WI38 (cell line): ENCODE results near the gene NOXRED1.

Experiments used
- H3K4me3 ChIP-seq: 2 replicates; pipeline ENCODE4 v1.5.1; 2011; ENCODE audit warnings: low read depth, mild to moderate bottlenecking, control low read depth, low read length
- TF ChIP-seq, protein P1 (sequence below): IDR thresholded peaks from 2 replicates; pipeline ENCODE4 v1.5.1; 2012; ENCODE audit warnings: low read depth, mild to moderate bottlenecking, control low read depth, low read length

Gene NOXRED1, protein sequence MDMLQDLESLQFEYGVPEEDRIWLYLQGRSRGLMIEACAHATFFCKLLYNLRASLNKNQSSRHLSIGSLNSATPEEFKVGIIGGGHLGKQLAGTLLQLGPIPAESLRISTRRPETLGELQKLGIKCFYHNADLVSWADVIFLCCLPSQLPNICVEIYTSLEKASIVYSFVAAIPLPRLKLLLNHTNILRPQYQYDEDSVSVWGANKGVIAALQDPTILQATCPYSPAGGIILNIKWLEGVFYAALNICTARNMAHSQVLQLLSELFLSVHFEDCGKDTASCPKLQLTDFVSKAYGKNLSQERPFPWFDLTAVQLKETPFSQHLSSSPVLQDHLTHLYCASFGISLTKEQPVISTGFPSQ

DNA sequence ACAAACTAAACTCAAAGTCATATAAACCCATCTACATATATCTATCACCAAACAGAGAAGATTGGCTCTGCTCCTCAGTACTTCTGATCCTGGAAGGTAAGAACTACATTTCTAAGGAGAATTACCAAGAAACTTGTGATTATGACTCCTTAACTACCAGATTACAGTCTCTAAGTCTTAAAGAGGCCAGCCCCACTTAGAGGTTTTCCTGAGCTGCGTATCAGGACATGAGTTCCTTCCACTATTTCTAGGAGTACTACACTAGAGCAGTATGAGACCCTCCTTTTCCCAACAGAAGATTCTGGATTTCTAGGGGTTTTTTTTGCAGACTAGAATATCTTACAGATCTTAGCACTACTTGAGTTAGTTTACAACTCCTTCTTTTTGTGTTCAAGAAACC, at the start of gene NOXRED1:
NOXRED1 (minus strand) TSS at position 101 of the 400 bp plus-strand sequence. CDS start 634 bp downstream, outside the sequence.
- TF ChIP-seq, protein P1, sequence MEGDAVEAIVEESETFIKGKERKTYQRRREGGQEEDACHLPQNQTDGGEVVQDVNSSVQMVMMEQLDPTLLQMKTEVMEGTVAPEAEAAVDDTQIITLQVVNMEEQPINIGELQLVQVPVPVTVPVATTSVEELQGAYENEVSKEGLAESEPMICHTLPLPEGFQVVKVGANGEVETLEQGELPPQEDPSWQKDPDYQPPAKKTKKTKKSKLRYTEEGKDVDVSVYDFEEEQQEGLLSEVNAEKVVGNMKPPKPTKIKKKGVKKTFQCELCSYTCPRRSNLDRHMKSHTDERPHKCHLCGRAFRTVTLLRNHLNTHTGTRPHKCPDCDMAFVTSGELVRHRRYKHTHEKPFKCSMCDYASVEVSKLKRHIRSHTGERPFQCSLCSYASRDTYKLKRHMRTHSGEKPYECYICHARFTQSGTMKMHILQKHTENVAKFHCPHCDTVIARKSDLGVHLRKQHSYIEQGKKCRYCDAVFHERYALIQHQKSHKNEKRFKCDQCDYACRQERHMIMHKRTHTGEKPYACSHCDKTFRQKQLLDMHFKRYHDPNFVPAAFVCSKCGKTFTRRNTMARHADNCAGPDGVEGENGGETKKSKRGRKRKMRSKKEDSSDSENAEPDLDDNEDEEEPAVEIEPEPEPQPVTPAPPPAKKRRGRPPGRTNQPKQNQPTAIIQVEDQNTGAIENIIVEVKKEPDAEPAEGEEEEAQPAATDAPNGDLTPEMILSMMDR = no peak
- H3K4me3 ChIP-seq = no peak within 1 kb of the TSS

DNA sequence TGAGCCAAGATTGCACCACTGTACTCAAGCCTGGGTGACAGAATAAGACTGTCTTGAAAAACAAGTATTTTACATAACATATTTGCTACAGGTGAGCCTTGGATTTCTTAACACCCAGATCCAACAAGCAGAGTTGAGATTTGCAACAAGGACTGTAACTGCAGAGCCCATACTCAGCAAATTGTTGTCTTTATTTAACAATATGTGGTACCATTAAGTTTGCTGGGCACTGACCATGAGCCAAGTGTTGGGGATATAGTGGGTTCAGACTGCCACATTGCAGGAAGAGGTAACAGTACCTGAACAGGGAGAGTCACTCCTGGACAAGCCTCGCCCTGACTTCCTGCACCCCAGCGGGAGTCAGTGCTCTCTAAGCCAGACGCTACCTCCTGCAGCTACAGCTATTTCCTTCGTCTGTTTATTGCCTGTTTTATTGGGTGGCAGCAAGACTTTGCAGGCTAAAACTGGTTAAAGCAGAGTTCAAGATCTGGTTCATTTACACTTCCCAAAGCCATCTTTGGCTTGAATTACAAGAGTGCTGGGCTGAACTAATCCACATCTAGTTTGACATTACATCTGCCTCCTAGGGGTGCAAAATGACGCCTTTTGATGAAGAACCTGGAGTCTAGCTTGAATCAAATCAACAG, 47.0 kb upstream of the NOXRED1 start:
- no peak overlapping the region for H3K4me3 ChIP-seq
- TF ChIP-seq, protein P1 = no peak

DNA sequence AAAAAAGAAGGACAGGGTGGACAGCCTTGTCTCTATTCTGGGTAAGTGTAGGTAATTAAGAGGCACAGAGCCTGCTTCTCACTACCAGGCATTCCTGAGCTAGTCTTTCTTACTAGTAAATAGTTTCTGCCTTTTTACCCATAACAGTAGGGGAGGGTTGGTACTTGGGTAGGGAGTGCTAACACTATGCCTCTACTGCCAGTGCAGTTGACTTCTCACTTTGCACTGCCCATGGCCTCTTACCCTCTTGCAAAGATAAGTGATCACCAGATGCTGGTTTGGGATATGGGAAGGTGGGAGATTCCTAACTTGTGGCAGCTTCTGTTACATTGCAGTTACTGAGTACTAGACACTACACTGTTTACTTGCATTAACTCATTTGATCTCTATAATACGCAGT, 46.2 kb upstream of the NOXRED1 start:
- H3K4me3 ChIP-seq = no peak overlapping the region
- TF ChIP-seq, protein P1 = no peak

DNA sequence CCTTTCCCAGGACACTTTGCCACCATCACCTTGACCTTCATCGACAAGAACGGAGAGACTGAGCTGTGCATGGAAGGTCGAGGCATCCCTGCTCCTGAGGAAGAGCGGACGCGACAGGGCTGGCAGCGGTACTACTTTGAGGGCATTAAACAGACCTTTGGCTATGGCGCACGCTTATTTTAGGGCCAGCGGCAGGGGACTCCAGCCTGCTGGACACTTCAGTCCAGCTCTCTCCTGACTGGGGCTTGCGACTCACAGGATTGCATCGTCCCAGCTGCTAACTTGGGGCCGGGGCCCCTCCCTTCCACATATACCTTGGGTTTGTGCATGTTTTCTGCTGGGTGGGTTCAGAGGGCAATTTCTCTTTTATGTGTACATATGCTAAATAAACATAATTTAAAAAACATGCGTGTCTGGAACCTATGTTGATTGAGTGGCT, 45.8 kb upstream of the NOXRED1 start:
- TF ChIP-seq, protein P1 = no peak
- no peak overlapping the region for H3K4me3 ChIP-seq

DNA sequence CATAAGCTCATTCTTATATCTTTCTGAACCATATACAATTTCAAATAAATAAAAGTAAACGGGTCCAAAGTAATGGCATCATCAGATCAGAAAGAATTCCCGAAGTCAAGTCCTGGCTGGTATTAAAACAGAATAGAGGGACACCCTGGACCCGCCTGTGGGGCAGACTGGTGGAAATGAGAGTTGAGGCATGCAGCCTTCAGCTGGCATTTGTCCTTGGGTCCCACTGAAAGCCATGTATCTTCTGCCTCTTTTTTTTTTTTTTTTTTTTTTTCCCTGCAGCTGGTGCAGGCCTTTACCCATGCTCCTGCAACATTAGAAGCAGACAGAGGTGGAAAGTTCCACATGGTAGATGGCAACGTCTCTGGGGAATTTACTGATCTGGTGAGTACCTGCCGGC, 44.5 kb upstream of the NOXRED1 start:
- no peak overlapping the region for H3K4me3 ChIP-seq
- TF ChIP-seq, protein P1 = no peak

DNA sequence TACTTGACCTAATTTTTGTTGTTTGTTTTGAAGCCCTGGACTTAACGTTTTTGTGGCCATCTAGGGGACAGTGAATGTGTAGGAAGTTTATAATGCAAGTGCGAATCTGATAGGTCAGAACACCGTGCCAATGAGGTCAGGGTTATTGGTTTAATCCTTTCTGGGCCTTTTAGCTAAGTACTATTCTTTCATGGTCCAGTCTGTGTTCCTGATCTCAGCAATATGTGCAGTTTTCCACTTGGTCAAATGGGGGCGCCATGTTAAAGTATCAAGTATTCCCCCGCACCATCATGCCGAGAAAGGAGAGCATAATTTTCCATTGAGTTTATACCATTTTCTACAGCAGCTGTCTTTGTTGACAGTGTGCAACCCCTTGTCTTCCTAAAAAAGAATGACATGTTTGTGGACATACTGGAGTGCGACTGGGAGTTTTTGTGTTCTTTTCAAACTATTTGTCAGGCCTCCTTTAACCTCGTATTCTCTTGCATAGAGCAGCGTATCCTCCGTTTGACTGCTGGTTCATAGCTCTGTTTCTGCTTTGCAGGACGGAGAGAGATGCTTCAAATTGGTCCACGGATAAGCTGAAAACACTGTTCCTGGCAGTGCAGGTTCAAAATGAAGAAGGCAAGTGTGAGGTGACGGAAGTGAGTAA, 35.9 kb upstream of the NOXRED1 start:
- peak overlapping the region; percentile 99 for H3K4me3 ChIP-seq
- TF ChIP-seq, protein P1 = peak; percentile 60
